NCI-H748 treated with DMSO at 0.1 percent for 48 hours (cell line): Measurements from ENCODE around the gene ZNF862.

Experiments
- DNase-seq: peaks from one replicate; lab custom pipeline; 2025; lab: John Stamatoyannopoulos, UW

The ZNF862 gene

GRCh38 chr7:149845257-149845980 lies 7.2 kb downstream of the ZNF862 start:
- DNase-seq: no peak

- no peak for DNase-seq
Observed at GRCh38 chr7:149846021-149846420, 7.8 kb downstream of the ZNF862 start.

GRCh38 chr7:149846436-149847046 lies 8.4 kb downstream of the ZNF862 start:
- no peak for DNase-seq

- no peak for DNase-seq
Observed at GRCh38 chr7:149849174-149849573, 11.0 kb downstream of the ZNF862 start.

GRCh38 chr7:149850007-149850594 lies 11.9 kb downstream of the ZNF862 start:
- no peak for DNase-seq

GRCh38 chr7:149850716-149851115 lies 12.5 kb downstream of the ZNF862 start:
- no peak for DNase-seq

GRCh38 chr7:149851449-149851848 lies 13.3 kb downstream of the ZNF862 start:
- DNase-seq: no peak

GRCh38 chr7:149853157-149853556 lies 15.0 kb downstream of the ZNF862 start:
- no peak for DNase-seq

GRCh38 chr7:149854611-149855360 lies 16.6 kb downstream of the ZNF862 start:
- peak; percentile 35 for DNase-seq

GRCh38 chr7:149855361-149856305 lies 17.5 kb downstream of the ZNF862 start:
- no peak for DNase-seq

GRCh38 chr7:149856583-149856982 lies 18.4 kb downstream of the ZNF862 start:
- DNase-seq: no peak

- no peak for DNase-seq
Observed at GRCh38 chr7:149859369-149859768, 21.2 kb downstream of the ZNF862 start.

- DNase-seq: no peak
Observed at GRCh38 chr7:149859876-149860275, 21.7 kb downstream of the ZNF862 start.

- DNase-seq: no peak
Observed at GRCh38 chr7:149860821-149861727, 22.9 kb downstream of the ZNF862 start.

GRCh38 chr7:149861728-149862045 lies 23.5 kb downstream of the ZNF862 start:
- no peak for DNase-seq

- DNase-seq: no peak
Observed at GRCh38 chr7:149862156-149862555, 24.0 kb downstream of the ZNF862 start.

- no peak for DNase-seq
Observed at GRCh38 chr7:149863500-149863899, 25.3 kb downstream of the ZNF862 start.

- DNase-seq: no peak
Observed at GRCh38 chr7:149864023-149864422, 25.8 kb downstream of the ZNF862 start.

GRCh38 chr7:149864751-149865150 lies 26.6 kb downstream of the ZNF862 start:
- no peak for DNase-seq

- DNase-seq: no peak
Observed at GRCh38 chr7:149865437-149865836, 27.3 kb downstream of the ZNF862 start.
